ENCODE data around the gene MTUS2. TPM values are rescaled to one million over a fixed set of nuclear protein-coding genes. Genes with fewer than 3 reads are reported as not detected.
"Not testable (repeated sequence)": the region's sequence is repeated elsewhere in the genome, so short reads cannot be mapped to it uniquely, and the experiment has no call there.

The MTUS2 gene
- polyA plus RNA-seq, 3 donors = 0.55 to 0.90 (median 0.69) TPM

DNA sequence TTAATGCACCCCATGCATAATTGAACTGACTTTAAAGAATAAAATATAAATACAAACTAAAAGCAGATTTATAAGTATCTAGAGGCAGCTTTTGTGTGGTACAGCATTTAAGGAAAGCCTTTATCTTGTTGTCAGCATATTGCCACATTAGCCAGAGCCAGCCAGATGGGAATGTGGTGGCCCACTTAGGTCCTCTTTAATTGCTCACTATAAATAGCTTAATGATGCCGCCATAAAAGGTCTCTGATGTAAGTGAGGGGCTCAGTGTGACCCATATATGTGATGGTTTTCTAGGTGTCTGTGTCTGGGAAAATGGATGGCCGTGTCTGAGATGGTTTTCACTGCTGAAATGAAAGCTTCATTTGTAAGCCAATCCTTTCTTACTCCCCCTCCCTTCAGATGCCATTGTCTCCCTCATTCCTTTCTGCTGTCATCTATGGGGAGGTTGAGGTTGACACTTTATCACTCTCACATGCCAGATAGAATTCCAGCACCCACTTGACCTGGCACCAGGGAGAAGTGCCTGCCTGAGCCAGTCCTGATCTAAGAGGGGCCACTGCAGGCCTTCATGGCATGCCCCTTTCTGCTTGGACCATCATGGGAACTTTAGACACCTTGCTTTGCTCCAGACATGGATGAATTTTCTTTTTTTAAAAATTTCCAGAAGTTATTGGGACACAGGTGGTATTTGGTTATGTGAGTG, 135.3 kb downstream of the MTUS2 start:
- DNase-seq = peak; percentile 14

DNA sequence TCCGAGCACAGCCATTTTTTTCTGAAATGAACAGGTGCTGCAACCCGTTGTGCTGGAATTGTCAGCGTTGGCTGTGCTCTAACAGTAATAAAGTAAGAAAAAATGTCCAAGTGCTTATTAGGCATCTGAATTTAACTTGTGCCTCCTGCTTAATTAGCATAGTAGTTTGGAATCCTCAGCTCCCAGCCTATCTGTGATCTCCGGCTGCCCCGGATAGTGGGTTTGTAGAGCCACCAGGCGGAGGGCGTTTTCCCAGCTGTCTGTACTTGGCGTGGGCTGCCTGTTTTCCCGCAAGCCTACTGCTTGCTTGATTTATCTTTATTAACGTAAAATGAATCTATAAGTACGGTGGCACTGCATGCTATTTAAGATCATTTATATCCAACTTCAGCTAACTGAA, 137.9 kb downstream of the MTUS2 start:
- DNase-seq = no peak

DNA sequence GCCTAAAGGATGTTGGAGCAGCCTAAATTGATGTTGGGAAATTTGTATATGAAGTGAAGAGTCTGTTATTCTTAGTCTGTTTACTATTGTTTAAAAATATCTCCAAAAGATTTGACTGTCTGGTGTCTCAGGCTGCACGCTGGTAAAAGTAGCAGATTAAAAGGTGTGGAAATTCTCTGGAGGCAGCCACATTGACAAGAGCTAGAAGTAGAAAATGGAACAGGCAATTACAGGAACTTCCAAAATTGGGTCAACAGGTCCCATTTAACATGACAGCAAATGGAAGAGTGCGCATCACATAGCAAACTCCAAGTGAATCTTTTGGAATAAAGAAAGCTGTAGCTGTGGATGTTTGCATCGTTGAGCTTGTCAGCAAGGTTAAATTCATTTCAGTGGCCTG, 138.3 kb downstream of the MTUS2 start:
- DNase-seq = no peak

DNA sequence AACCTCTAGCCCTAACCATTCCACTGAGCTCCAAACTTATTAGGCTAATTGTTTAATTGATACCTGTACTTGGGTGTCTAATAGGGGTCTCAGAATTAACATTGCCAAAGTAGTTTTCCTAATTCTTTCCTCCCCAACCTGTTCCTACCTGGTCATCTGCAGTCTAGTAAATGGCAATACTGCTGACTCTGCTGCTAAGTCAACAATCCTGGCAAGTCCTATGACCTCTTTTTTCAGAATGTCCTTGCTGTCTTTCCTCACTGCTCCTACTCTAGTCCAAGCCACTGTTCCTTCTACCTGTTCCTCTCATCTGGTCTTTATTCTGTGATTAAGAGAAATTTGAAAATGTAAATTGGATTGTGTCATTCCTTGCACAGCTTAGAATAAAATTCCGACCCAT, 143.9 kb downstream of the MTUS2 start:
- no peak for DNase-seq

DNA sequence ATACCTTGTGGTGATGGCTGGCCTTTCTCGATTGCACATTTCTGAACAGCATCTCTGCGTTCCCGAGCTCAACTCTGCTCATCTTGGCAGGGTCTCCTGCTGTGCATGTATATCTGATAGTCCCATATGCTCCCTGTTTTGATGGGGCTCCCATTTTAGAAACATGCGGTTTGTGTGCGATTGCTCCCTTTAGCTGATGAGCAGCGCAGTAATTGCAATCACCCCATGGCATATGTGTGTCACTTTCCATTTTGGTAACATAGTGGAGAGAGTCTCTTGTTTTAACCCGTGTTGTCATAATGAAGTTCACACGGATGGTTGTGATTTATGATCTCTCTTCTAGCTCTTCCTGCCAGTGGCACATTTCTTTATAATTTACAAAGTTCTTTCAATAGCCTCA, 144.7 kb downstream of the MTUS2 start:
- DNase-seq = no peak

DNA sequence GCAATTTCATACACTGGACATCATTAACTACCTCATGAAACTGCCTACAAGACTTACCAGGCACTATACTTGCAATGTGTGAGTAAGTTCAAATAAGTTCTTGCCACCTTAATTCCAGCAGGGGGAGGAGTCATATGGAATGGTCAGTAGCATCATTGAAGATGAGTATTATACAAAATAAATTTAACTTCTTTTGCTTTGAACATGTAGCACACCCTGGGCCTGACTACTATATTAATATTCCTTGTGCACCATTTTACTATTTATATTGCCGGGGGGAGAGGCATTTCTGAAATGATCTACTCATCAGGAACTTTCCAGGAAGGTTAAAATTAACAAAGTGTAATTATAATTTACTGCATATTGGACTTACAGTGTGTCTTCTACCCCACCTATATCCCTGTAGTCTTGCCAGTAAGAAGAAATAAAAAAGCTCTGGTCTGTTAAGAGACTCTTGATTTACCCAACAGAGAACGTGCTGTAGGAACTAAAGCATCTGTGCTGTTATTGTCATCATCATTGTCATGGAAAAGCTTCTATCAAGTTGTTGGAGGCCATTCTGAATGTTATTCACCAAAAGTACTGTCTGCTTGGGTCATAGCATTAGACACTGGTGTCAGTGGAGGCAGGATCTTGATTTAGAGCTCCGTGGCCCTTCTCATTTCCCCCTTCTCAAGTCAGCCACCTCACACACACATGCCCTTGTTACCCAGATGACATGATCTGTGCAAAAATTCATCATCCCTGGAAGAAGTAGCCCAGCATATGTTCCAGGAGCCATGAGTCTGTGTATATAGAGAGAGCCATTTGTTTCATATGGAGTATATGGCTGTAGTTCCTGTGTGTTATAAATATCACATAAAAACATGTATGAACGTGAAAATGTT, 147.1 kb downstream of the MTUS2 start:
- DNase-seq = no peak

DNA sequence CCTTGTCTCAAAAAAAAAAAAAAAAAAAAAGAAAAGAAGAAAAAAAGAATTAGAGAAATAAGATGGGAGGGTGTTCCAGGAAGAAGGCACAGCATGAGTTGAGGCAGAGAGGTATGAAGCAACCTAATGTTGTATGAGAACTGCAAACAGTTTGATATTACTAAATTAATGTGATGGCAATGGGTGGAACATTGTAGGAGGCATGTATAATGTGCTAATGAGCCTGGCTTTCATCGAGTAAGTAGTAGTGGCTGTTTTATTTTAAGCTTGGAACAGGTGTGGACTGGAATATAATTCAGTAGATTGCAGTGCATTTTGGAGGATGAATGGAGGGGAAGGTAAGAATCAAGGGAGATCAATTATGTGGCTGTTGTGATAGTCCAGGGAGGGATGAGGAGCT, 156.1 kb downstream of the MTUS2 start:
- DNase-seq = no peak

DNA sequence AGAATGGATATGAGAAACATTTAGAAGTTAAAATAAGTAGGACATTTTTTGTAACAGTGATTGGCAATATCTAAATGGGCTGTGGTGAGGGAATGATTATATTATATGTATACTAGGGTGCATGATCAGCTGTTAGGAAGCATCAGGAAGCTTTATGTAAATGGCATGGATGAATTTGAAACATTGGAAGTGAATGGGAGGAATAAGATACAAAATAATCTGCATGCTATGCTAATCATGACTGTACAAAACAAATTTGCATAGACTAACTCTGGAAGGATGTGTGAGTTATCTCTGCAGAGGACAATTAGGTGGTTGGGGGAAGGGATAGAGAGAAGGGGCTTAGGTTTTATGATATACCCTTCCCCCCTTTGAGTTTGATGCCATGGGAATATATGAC, 156.5 kb downstream of the MTUS2 start:
- DNase-seq = no peak

DNA sequence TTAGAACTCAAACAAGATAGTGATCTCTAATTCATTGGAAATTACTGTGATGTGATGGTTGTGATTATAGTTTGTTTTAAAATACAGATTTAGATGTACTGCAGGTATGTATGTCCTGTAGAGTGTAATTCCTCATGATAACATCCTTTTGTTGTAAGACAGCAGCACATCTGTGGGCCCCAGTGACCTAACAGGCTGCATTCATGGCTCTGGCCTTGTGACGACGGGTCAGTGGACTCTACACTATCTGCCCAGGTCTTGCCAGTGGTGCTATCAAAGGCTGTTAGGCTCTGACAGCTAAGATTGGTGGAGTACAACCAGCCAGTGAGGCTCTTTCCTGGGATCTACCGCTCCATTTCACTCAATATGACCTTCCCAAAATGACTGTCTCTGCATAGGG, 158.4 kb downstream of the MTUS2 start:
- no peak for DNase-seq

DNA sequence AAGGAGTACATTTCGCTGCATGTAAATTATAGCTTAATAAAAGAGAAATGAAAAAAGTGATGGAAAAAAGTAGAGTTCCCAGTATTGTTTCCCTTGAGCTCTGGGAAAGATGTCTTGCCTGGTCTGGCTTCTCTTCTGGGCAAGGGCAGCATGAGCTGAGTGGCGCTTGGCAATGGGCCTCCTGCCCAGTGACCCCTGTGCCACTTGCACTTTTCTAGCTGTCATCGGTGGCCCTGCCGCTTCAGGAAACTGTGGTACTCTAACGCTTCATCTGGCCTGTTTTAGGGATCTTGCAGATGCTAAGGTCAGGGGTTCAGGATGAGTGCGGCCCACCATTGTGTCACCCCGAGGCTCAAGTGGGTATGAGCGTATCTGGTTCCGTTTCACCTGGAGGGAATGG, 161.4 kb downstream of the MTUS2 start:
- no peak for DNase-seq

DNA sequence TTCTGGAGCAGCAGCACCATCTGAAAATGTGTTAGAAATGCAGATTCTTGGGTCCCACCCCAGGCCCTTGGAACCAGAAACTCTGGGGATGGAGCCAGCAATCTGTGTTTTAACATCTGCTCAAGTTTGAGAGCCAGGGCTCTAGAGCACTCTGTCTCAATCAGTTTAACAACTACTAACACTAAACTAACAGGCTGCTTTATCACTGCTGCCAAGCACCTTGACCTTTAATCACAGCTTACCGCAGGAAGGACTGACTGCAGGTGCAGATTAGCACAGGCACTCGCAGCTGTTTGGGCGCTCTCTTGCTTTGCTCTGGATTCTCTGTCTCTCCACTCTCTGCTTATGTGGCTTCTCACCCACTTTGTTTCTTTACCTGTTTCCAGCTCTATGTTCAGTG, 163.5 kb downstream of the MTUS2 start:
- no peak for DNase-seq

DNA sequence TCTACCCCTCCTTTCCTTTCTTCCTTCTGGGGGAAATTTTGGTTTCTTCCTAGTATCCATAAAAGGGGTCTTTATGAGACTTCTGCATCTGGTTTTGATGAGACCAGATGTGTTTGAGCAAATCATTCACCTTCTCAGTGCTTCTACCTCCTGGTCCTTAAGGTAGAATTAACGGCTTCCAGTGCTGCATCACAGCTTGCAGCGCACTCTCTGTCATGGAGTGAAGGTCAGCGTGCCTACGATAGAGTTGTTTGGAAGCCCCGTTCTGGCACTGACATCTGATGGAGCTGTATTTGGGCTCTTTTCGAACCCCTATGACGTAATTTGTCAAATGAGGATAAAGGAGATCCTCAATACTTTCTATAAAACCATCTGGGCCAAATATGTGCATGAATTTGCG, 164.2 kb downstream of the MTUS2 start:
- DNase-seq = no peak

DNA sequence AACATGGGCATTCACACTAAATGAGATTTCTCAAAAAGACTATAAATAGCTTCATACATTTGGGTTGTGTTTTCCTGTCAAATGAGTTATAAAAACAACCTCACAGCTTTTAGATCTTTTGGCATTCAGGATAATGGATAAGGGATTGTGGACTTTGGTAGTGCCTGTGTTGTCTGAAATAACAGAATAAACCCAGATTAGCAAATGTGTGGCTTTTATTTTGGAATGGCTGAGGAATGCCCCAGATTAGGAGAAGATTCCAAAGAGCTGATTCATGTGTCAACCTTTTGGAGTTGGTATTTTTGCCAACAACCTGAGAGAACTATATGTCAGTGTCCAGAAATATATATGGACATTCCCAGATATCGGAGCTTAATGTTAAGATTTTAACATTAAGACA, 164.7 kb downstream of the MTUS2 start:
- DNase-seq = no peak

DNA sequence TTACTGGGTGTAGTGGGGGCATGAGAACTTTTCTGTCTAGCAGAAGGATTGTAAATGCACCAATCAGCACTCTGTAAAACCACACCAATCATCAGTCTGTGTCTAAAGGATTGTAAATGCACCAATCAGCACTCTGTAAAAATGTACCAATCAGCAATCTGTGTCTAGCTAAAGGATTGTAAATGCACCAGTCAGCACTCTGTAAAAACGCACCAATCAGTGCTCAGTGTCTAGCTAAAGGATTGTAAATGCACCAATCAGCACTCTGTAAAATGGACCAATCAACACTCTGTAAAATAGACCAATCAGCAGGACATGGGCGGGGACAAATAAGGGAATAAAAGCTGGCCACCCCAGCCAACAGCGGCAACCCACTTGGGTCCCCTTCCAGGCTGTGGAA, 170.2 kb downstream of the MTUS2 start:
- DNase-seq = not testable (repeated sequence)

DNA sequence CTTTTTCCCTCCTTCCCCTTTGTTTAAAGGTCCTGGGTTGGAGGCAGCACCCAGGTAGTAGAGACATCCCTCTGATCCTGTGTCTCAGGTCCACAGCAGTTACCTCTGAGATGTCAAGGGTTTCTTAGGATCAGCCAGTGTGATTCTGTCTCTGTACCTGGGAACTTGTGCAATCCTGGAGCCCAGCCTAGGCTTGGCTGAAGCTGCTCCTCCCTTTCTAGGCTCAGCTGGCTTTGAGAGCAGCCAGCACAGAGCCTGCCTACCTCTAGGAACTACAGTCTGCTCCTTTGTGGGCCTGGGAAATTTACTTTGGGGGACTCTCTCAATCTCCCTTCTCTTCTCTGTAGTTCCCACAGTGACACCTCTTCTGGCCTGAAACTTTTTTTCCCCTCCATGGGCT, 171.6 kb downstream of the MTUS2 start:
- DNase-seq = no peak

DNA sequence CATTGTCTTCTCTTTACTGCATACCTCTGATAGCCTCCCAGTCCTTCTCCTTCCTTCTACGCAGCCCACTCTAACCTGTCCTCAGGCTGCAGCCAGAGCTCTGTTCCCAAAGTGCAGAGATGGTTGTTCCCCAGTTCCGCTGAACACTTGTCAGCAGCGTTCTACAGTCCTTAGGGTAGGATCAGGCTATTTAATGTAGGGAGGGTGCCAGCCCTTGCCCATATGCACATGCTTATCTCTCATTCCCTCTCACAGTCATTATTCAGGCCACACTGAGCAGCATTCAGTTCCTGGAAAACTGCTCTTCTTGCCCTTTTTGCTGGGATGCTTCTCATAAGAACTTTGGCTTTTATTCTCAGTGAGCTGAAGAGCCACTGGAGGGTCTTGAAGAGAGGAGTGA, 180.7 kb downstream of the MTUS2 start:
- DNase-seq = no peak

DNA sequence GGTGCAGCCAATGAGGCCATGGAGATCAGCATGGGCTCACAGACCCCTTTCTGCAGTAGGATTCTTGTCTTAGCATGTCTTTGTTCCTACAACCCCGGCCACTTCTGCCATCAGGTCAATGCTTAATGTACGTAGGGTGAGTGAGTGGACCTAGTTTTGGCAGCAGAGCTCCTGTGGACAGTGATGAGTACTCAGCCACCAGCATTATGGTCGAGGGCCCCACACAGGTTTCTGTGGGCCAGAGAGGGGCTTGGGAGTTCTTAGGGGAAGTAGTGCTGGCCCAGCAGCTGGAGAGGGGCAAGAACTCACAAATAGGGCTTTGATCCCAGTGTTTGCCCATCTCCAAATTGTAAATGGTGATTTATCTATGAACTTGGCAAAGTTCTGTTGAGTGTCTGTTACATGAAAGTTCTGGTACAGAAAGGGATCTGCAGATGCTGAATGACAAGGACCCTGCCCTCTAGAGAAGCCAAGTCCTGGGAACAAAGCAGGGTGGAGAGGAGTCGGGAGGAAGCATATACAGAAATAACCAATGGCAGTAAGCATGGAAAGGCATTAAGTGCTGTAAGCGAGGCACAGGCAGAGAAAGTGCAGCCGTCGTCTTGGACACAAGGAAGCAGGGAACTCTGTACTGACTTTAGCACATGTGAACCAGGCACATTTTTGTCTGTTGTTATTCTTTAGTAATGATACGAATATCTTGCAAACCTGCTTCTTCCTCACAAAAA, 185.1 kb downstream of the MTUS2 start:
- DNase-seq = no peak

DNA sequence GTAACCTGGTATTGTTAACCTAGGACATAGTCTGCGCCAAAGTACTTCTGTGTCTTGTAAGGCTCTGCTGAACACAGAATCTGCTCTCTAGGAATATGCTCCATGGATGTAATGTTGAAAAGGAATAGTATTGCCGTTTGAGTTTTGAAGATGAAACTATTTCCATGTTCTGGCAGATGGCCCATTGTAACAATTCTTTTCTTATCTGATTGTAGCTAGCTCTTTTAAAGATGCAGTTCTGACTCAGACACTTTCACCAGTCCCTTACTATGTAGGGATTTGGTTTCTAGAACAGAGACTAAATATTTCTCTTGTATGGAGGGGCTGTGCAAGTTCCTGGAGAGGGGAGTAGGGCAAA, 185.6 kb downstream of the MTUS2 start:
- DNase-seq = no peak

DNA sequence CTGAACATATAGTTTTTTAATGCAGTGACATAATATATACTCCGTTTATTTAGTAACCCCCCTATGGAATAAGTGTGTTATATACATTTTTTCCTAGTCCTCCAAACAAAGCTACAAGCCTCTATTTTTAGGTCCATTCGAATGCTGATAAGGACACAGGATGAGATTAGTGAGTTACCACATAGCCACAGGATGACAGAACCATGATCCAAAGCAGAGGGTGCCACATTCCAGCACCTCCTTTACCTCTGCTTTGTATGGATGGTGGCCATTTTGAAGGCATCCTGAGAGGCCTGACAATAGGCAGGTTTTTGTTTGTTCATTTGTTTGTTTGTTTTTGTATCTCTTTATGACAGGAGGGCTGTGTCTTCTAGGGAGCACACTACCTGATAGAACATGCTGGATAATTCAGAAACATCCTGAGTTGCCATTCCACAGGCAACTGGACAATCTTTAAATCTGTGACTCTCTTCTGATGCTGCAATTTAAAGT, 186.3 kb downstream of the MTUS2 start:
- no peak for DNase-seq

DNA sequence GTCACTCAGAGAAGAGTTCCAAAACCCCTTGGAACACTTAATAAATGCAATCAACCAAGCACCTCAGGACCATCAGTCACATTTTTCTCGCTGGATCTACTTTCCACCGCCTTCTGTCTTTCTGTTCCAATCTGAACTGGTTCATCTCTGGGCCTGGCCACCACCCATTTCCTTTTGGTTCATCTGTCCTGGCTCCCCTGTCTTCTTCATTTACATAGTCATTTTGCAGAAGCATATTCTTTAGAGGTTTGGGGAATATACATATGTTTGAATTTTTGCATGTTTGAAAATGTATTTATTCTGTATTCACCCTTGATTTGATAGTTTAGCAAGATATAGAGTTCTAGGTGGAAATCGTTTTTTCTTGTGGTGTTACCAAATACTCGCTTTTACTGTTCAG, 188.2 kb downstream of the MTUS2 start:
- DNase-seq = no peak

DNA sequence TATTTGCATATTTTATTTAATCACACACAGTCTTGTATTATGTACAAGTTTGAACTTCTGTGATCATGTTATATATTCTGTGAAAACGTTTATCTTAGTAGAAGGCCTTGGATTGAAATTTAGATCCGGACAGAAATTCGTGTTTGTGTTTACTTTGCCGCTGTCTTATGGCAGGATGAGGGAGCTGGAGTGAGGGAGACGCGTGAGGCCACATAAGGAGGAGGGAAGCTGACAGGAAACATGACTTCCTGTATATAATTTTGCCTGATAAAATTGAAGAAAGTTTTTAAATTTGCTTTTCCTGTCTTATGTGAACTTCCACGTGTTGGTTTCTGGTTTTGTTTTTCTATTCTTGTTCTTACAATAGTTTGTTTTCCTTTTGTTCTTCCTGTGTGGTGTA, 200.2 kb downstream of the MTUS2 start:
- DNase-seq = no peak

DNA sequence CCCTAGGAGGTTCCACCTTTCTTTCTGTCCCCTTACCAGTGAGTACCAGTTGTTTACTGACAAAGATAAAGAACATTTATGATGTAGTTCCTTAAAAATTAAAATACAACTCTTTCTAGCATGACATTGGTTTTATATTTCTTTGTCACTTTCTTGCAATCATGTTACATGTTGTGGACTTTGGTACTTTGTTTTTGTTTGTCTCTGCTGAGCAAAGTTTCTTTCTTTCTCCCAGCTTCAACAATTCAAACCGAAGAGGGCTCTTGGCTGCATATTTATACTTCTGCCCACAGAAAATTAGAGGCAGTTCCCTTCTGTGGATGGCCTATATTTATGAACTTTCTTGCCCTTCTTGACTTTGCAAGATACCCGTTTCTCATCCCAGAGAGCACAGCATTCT, 201.2 kb downstream of the MTUS2 start:
- DNase-seq = no peak

DNA sequence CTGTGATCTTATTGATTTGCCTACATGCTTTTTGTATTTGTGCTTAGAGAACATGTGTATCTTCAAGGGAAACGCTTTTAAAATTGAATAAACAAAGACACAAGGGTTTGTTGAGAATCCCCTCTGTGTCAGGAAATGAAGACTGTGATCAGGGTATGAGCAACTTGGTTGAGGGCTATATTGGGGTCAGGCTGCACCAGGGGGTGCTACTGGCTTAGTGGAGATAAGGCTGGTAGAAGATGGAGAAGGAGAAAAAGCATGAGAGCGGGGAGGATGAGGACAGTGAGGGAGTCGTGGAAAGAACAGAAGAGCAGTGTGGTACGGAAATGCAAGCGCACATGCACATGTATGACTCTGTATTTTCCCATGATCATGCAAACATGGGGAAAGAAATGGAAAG, 201.6 kb downstream of the MTUS2 start:
- no peak for DNase-seq
